Subcutaneous adipose tissue (tissue), 4 donors: ENCODE data around the gene EFCAB5. TPM values are rescaled to one million over a fixed set of nuclear protein-coding genes. Genes with fewer than 3 reads are reported as not detected.

Experiments
- total RNA-seq, 4 donors: library from RNA; depleted of rRNA; stranded (reverse); fragments of >200 nt; gene quantifications; one replicate each; pipeline ENCODE4 v1.1.0, GENCODE V29; 2016
- TF ChIP-seq, protein P1 (sequence below): fragments of 450-650 bp; IDR thresholded peaks from one replicate; pipeline ENCODE4 v1.5.1; 2016; ENCODE audit warnings: low read depth, mild to moderate bottlenecking, control low read depth, antibody characterized with exemption, moderate library complexity

EFCAB5 gene
- total RNA-seq, 4 donors from 2014 or later, result under 0.01 to 0.34 TPM; not detected in 2

- TF ChIP-seq, protein P1, sequence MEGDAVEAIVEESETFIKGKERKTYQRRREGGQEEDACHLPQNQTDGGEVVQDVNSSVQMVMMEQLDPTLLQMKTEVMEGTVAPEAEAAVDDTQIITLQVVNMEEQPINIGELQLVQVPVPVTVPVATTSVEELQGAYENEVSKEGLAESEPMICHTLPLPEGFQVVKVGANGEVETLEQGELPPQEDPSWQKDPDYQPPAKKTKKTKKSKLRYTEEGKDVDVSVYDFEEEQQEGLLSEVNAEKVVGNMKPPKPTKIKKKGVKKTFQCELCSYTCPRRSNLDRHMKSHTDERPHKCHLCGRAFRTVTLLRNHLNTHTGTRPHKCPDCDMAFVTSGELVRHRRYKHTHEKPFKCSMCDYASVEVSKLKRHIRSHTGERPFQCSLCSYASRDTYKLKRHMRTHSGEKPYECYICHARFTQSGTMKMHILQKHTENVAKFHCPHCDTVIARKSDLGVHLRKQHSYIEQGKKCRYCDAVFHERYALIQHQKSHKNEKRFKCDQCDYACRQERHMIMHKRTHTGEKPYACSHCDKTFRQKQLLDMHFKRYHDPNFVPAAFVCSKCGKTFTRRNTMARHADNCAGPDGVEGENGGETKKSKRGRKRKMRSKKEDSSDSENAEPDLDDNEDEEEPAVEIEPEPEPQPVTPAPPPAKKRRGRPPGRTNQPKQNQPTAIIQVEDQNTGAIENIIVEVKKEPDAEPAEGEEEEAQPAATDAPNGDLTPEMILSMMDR, result no peak
Measured at GRCh38 chr17:29929533-29930408, 11.7 kb upstream of the EFCAB5 start, which contains the start of gene SSH2. TSS of gene SSH2 (minus strand) at chr17:29930228. CDS start at chr17:29930000, 228 bp downstream.

GRCh38 chr17:29930409-29931010 is 10.9 kb upstream of the EFCAB5 start:
- TF ChIP-seq, protein P1, result no peak

- TF ChIP-seq, protein P1, result no peak
Measured at GRCh38 chr17:29931231-29931932, 10.1 kb upstream of the EFCAB5 start.

- TF ChIP-seq, protein P1, result no peak
Measured at GRCh38 chr17:29933379-29933778, 8.1 kb upstream of the EFCAB5 start.

DNA sequence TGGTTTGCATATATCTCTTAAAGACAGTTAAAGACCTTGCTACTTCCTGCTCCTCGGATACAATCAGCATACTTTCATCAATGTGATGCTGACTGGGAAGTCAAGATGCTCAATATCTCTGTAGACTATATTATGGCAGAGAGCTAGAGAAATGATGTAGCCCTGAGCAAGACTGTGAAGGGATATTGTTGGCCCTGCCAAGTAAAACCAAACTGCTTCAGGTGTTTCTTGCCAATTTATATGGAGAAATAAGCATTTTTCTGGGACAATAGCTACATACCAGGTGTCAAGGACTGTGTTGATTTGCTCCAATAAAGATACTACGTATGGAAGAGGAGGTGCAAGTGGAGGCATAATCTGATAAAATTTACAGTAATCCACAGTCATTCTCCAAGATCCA is 4.7 kb upstream of the EFCAB5 start:
- TF ChIP-seq, protein P1, result no peak

- TF ChIP-seq, protein P1, result no peak
Measured at GRCh38 chr17:29945281-29945680, 3.8 kb downstream of the EFCAB5 start.
